HG02642 (cell line): ENCODE data around the gene MGA.

Experiments
- ATAC-seq: cut with Tn5 transposase; IDR thresholded peaks from one replicate; pipeline ENCODE4 v1.9.1; 2021; ENCODE audit warnings: mild to moderate bottlenecking; ENCODE audit not compliant: unreplicated experiment, poor library complexity

Gene MGA

DNA sequence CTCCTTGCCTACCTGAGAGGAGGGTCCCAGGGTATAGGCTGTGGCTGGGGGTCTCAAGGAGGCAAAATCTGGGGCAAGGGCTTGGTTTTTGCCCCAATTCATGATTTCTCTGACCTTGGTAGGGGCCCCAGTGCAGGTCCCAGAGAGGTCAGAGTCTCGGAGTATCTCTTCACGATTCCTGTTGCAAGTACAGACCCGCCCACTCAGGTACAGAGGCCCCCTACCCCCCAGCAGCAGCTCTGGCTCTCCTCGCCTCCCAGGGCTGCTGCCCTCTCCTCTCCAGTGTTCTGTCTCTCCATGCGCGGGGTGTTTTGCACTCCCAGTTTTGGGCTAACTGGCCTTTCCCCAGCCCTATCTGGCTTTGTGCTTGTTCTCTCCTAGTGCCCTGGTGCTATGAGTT is 162.3 kb downstream of the MGA start:
- ATAC-seq: no peak
